Measurements from ENCODE around the gene FAM131A.

FAM131A gene, protein sequence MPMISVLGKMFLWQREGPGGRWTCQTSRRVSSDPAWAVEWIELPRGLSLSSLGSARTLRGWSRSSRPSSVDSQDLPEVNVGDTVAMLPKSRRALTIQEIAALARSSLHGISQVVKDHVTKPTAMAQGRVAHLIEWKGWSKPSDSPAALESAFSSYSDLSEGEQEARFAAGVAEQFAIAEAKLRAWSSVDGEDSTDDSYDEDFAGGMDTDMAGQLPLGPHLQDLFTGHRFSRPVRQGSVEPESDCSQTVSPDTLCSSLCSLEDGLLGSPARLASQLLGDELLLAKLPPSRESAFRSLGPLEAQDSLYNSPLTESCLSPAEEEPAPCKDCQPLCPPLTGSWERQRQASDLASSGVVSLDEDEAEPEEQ

DNA sequence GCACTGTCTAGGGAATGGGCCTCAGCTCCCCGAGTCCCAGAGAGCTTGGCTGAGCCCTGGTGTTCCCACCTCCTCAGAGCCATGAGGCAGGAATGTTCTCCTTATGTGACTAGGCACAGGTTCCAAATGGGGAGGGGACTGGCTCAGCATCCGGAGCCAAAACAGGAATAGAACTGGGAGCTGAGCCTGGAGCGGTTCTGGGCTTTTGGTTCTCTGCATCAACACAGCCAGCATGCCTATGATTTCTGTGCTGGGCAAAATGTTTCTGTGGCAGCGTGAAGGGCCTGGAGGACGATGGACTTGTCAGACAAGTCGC, at the start of gene FAM131A:
Gene FAM131A, plus strand, starts transcription at position 202 of the 316 bp plus-strand sequence. Its CDS starts 31 bp downstream, at position 233.
- no peak for DNase-seq (ENCODE audit: low spot score)

DNA sequence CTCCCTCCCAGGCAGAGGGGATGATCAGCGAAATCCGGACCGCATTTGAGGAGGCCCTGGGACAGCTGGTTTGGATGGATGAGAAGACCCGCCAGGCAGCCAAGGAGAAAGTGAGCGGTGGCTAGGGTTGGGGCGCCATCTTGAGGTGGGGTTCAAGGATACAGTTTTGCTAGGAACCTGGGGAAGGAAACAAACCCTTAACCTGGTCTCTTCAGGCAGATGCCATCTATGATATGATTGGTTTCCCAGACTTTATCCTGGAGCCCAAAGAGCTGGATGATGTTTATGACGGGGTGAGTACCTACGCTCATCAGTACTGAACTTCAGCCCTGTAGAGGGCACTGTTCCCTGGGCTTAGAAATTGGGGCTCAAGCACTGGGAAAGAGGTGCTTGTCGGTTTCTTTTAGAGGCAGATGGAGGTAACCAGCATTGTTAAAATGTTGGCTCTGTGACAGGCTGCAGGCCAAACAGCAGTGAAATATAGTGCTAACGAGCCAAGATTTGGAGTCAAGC, 47.9 kb upstream of the FAM131A start:
- peak; percentile 83 for DNase-seq (ENCODE audit: low spot score)

DNA sequence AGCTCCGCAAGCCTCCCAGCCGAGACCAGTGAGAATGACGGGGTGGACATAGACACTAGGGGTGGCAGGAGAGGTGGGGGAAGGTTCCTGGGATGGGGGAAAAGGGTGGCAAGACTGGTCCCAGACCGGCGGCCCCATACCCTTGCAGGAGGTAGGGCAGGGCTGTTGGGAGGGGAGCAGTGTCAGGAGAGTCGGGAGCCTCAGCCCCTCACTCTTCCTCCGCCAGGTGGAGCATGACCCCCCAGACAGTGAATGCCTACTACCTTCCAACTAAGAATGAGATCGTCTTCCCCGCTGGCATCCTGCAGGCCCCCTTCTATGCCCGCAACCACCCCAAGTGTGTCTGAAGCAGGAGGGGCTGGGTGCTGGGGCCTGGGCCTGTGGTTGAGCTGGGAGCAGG, 47.1 kb upstream of the FAM131A start:
- no peak for DNase-seq (ENCODE audit: low spot score)

DNA sequence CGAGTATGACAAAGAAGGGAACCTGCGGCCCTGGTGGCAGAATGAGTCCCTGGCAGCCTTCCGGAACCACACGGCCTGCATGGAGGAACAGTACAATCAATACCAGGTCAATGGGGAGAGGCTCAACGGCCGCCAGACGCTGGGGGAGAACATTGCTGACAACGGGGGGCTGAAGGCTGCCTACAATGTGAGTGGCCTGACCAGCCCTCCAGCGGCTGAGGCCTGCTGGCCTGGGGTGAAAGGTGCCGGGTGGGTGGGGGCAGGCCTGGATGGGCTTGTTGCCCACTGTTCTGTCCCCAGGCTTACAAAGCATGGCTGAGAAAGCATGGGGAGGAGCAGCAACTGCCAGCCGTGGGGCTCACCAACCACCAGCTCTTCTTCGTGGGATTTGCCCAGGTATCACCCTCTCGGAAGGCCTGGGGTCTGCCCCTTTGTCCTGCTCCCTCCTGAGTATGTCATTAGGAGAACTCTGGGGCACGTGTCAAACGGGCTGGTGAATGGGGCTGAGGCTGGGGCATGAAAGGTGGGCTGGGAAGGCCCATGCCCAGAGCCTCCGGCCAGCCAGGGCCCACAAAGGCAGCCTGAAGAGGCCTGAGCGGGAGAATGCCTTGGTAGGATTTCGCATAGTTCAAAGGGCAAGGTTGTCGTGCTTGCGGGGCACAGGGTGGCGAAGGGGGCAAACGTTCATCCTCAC, 46.2 kb upstream of the FAM131A start:
- no peak for DNase-seq (ENCODE audit: low spot score)

DNA sequence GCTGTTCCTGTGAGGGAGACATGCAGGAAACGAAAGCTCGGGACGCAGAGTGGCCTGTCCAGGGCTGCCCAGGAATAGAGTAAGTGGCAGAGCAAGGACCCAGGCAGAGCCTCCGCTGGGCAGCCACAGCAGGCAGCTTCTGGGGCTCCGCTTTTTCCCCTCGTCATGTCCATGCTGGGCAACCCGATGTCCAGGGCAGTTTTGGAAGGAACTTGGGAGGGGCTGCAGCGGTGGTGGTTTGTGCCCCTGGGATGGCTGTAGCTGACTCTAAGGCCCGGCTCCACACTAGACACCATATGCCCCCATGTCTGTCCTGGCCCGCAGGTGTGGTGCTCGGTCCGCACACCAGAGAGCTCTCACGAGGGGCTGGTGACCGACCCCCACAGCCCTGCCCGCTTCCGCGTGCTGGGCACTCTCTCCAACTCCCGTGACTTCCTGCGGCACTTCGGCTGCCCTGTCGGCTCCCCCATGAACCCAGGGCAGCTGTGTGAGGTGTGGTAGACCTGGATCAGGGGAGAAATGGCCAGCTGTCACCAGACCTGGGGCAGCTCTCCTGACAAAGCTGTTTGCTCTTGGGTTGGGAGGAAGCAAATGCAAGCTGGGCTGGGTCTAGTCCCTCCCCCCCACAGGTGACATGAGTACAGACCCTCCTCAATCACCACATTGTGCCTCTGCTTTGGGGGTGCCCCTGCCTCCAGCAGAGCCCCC, 45.5 kb upstream of the FAM131A start:
- no peak for DNase-seq (ENCODE audit: low spot score)

DNA sequence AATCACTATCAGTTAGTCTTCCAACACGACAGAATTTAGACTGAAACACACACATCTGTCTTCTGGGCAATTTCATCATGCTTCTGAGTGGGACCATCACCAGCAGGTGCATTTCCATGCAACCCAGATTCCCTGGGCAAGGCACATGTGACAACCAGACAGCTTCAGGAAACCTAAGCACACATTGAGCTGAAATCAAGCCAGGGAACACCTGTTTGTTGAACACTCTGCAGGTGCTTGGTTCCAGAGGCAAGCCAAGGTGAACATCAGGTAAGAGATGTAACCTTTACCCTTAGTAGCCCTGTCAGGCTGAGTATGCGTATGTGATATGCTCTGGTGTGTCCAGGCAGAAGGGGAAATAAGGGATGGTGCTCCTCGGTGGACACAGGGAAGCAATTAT, 41.6 kb upstream of the FAM131A start:
- DNase-seq (ENCODE audit: low spot score) = no peak

DNA sequence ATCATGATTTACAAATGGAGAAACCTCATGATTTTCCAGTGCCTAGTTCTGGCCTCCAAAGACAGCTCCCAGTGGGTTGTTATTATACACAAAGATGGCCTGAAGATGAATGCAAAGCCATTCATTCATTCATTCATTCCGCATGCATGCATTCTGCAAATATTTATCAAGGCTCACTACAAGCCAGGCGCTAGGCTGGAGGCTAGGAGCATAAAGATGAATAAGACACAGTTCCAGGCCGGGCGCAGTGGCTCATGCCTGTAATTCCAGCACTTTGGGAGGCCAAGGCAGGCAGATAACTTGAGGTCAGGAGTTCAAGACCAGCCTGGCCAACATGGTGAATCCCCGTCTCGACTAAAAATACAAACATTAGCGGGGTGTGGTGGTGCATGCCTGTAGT, 40.8 kb upstream of the FAM131A start:
- DNase-seq (ENCODE audit: low spot score) = no peak

DNA sequence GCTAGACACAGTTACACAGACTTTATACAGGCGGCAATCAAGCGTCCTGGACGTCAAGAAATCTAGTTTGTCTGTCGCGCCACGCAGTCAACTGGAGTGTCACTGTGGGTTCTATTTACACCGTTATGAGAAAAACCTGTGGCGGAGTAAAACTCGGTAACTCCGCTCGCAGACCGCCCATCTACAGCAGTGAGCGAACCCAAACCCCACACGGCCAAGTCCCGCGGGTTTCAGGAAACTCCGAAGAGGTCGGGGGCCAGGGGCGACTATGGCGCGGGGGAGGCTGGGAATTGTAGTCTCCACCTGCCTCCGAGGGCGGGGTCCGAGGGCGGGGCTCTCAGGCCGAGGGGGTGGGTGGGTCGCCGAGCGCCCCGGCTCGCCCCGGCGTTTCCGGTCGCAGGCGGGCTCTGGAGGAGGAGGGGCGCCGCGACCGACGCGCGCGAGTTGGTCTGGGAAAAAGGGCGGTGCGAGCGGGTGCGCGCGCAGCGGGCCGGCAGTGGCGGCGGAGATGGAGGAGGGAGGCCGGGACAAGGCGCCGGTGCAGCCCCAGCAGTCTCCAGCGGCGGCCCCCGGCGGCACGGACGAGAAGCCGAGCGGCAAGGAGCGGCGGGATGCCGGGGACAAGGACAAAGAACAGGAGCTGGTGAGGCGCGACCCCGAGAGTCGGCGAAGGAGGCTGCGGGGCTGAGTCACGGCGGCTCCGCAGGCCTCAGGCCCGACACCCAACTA, 38.5 kb upstream of the FAM131A start, which contains the start of gene PSMD2:
Gene PSMD2, plus strand, starts transcription at position 483 of the 729 bp plus-strand sequence. Its CDS starts 26 bp downstream, at position 509.
- peak; percentile 98 for DNase-seq (ENCODE audit: low spot score)

DNA sequence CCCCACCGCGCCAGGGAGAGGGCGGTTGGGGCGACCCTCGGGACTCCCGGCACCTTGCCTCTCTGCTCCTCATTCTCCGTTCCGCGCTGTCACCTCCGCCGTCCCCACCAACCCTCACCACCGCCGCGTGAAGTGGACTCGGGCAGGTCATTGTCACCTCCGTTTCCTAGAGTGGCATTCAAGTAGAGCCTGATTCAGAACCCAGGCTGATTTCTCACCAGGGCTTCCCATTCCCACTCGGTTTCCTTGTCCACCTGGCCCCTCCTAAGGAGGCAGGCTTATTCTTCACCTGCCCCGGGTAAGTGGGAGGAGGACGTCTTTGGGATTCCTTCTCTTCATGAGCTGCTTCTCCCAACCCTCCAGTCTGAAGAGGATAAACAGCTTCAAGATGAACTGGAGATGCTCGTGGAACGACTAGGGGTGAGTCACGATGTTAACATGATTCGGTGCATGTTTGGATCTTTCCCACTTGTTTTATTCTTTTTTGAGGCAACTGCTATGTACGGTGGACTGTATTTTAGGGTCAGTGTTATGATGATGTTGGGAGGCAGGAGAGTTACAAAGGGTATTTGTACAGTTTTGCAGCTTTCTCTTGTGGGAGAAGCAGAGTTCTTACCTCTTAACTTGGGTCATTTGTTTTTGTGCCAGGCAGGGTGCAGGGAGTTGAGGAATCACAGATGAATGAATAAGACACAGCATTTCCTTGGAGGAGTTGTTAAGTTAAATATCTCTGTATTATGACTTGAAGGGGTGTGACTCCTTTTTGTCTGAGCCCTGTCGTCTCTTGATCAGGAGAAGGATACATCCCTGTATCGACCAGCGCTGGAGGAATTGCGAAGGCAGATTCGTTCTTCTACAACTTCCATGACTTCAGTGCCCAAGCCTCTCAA, 37.7 kb upstream of the FAM131A start:
- no peak for DNase-seq (ENCODE audit: low spot score)

DNA sequence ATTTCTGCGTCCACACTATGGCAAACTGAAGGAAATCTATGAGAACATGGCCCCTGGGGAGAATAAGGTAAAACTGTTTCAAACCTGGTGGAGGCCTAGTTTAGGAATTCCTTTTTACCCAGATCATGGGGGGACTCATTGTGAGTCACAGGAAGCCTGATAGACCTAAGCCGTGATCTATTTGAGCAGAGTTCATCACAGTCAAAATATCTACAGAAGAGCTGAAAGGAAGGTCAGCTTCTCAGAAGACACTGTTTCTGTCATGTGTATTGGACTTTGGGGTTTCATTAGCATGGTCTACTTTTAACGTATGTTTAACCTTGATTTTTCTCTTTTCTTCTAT, 37.1 kb upstream of the FAM131A start:
- DNase-seq (ENCODE audit: low spot score) = no peak

DNA sequence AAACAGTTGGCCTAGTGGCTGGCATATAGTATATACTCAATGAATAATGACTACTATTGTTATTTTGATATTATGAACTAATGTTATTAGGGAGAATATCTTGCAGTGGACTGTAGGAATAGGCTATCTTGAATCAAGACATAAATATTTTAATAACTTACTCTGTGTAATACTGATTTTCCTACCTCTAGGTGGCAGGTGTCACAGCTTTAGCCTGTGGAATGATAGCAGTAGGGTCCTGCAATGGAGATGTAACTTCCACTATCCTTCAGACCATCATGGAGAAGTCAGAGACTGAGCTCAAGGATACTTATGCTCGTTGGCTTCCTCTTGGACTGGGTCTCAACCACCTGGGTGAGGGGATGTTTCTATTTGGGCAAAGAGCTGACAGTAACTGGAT, 31.8 kb upstream of the FAM131A start:
- DNase-seq (ENCODE audit: low spot score) = no peak

DNA sequence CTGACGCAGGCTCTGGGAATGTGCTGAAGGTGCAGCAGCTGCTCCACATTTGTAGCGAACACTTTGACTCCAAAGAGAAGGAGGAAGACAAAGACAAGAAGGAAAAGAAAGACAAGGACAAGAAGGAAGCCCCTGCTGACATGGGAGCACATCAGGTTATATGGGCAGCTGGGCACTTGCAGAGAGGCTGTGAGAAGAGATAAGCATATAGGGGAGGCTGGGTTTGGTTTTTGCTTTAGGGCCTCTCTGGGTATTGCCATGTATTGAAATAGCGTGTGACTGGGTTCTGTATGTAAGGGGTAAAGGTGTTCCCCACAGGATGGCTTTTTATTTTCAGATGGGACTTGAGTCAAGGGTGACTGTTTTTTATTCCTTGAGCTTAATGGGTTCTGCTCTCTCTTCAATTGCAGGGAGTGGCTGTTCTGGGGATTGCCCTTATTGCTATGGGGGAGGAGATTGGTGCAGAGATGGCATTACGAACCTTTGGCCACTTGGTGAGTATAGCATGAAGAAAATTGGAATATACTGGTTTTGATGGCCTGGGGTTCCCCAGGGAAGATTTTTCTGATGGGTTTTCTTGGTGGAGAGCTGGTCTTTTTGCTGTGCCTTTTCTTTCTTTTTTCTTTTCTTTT, 30.9 kb upstream of the FAM131A start:
- DNase-seq (ENCODE audit: low spot score) = no peak

DNA sequence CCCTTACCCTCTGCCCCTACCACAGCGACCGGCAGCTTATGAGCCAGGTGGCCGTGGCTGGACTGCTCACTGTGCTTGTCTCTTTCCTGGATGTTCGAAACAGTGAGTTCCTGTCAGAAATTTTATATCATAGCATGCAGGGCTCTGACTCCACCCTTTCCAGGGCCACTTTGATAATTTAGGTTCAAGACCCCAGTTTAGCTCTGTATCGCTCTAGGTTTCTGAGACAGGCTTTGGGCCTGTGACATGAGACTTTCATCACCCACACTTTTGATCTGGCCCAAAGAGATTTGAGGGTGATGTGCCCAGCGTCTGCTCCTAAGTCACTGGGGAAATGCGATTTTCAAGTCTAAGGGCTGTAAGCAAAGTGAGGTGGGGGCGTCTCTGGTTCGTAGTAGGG, 29.5 kb upstream of the FAM131A start:
- no peak for DNase-seq (ENCODE audit: low spot score)

DNA sequence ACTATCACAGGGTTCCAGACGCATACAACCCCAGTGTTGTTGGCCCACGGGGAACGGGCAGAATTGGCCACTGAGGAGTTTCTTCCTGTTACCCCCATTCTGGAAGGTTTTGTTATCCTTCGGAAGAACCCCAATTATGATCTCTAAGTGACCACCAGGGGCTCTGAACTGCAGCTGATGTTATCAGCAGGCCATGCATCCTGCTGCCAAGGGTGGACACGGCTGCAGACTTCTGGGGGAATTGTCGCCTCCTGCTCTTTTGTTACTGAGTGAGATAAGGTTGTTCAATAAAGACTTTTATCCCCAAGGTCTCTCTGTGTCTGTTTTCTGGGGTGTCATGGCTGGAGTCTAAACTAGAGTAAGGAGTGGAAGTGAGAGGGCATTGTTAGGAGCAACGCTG, 28.7 kb upstream of the FAM131A start:
- no peak for DNase-seq (ENCODE audit: low spot score)

DNA sequence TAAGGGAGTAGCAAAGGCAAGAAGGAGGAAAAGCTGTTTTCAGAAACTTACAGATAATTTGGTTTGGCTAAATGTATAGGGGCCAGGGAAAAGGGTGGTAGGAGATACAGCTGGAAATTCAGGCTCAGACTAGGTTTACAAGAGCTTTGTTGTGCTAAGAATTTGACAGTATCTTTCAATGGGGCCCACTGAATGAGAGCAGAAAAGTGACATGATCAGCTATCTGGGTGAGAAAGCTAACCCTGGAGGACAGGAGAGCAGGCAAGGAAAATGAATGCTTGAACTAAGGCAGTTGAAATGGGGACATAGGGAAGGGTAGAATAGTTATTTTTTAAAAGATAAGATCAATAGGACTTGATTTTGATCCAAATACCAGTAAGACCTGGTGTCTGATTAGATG, 25.8 kb upstream of the FAM131A start:
- no peak for DNase-seq (ENCODE audit: low spot score)

DNA sequence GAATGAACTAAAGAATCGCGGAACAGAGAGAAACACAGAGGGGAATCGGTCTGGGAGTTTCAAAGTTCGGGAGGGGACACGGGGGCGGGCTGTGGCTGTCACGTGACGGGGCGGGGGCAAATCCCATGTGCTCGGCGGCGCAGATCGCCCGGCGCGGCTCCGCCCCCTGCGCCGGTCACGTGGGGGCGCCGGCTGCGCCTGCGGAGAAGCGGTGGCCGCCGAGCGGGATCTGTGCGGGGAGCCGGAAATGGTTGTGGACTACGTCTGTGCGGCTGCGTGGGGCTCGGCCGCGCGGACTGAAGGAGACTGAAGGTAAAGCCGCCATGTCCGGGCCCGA, 23.1 kb upstream of the FAM131A start, which contains the start of gene EIF4G1:
Gene EIF4G1, plus strand, starts transcription at position 244 of the 337 bp plus-strand sequence. CDS start 1,191 bp downstream, outside the sequence.
- DNase-seq (ENCODE audit: low spot score) = peak; percentile 99

DNA sequence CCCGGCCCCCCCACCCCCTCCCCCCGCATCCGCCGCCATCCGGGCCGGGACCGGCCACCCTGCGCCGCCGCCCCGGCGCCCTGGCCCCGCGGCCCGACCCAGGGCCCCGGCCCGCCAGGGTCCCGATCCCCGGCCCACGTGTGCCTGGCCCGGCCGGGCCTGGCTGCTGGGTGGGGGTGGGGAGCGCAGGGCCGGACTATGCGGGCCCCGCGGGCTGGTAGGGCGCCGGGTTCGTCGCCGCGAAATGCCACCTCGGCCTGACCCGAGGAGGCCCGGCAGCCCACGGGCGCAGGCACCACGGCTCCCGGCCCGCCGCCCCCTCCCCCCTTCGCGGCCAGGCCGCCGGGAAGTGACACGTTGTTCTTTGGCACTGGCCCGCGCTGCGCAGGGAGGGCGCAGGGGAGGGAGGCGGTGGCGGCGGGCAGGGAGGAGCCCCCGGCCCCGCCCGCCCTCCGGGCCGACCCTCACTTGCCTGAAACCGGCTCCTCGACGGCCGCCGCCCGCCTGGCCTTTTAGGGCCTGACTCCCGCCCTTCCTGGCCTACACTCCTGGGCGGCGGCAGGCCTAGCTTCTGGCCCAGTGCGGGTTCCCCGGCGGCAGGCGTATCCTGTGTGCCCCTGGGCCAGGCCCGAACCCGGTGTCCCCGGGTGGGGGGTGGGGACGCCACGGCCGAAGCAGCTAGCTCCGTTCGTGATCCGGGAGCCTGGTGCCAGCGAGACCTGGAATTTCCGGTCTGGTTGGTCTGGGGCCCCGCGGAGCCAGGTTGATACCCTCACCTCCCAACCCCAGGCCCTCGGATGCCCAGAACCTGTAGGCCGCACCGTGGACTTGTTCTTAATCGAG, 22.5 kb upstream of the FAM131A start:
- DNase-seq (ENCODE audit: low spot score) = peak; percentile 82

DNA sequence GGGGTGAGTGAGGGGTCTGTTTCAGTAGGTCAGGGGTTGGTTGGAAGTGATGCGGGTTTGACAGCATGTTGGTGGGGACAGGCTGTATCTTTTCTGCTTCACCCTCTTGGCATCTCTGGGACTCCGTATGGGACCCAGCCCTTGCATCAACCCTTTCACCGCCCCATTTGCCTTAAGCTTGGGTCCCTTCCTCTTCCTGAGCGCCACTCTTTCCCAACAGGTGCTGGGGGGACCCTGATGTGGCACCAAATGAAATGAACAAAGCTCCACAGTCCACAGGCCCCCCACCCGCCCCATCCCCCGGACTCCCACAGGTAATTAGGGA, 21.9 kb upstream of the FAM131A start:
- DNase-seq (ENCODE audit: low spot score) = no peak

DNA sequence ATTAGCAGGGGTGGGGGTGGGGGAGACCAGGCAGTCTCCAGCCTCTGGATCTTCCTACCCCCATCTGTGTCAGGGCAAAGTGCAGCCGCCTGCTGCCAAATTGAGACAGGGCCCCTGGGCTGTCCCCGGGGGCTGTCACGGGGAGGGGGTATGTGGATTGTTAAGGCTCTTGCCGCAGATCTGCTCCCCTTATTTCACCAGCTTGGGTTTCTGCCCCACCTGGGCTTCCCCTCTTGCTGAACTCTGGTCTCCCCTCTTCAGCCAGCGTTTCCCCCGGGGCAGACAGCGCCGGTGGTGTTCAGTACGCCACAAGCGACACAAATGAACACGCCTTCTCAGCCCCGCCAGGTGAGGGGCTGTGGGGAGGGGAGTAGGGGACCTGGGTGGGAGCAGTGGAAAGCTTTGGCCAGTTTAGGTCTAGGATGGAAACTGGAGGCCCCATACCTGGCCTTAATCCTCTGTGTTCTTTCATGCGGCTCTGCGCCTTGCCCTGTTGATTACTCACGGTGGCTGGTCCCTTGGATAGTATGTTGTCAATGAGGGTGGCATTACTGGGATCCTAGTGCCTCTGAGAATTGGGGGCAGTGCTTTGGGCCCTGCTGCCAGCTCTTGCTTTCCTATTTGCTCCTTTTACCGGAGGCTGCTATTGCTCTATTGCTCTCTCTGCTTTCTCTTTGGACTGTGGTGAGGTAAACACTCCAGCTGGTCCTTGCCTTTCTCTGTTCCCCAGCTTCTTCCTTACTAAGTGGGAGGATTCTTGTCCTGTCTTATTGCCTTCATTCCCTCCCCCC, 21.3 kb upstream of the FAM131A start:
- no peak for DNase-seq (ENCODE audit: low spot score)

All from iPS-NIHi11 (cell line).